ENCODE data around the gene RASGRF1.
A peak's percentile ranks its signal among the peaks of the same experiment; 100 is the strongest.

The RASGRF1 gene

DNA sequence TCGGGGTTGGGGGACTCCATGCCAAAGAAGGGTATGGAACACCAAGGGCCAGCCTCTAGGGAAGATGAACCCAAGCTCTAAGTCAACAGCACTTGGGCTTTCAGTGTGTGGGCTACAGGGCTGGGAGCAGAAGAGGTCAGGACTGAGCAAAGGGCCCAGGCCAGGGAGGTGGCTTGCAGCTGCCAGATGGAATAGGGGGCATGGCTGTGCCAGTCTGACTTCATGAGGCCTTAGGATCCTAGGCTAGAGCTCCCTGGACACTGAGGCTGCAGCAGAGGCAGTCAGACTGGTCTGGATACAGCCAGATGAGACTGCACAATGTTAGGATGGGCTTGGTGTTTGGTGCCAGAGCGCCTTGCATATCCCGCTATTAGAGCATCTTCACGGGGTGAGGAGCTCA is 3.8 kb downstream of the RASGRF1 start:
- POLR2A ChIA-PET = interaction anchor here (1.2 to 1.7 kb wide), 2 partner anchors 8 to 16 kb away, joined by 3 to 4 read pairs; no protein-coding TSS in a partner anchor
- TF ChIP-seq L3MBTL2 (conservative IDR thresholded peaks at IDR 0.05) = no peak
- TF ChIP-seq BHLHE40 (IDR thresholded peaks at IDR 0.05; ENCODE audit: borderline replicate concordance) = no peak
- TF ChIP-seq FOXM1 (IDR thresholded peaks at IDR 0.05; ENCODE audit: borderline replicate concordance) = no peak
- TF ChIP-seq FOXK2 (IDR thresholded peaks at IDR 0.05) = no peak
- TF ChIP-seq ARNT (IDR thresholded peaks at IDR 0.05) = no peak
- TF ChIP-seq, protein P1, sequence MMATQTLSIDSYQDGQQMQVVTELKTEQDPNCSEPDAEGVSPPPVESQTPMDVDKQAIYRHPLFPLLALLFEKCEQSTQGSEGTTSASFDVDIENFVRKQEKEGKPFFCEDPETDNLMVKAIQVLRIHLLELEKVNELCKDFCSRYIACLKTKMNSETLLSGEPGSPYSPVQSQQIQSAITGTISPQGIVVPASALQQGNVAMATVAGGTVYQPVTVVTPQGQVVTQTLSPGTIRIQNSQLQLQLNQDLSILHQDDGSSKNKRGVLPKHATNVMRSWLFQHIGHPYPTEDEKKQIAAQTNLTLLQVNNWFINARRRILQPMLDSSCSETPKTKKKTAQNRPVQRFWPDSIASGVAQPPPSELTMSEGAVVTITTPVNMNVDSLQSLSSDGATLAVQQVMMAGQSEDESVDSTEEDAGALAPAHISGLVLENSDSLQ (IDR thresholded peaks at IDR 0.05) = no peak
- no peak for TF ChIP-seq HDGF (IDR thresholded peaks at IDR 0.05; ENCODE audit: borderline replicate concordance)
- TF ChIP-seq ELF4 (IDR thresholded peaks at IDR 0.05) = no peak
- DNase-seq (ENCODE audit: extremely low spot score) = no peak
- CTCF ChIA-PET = interaction anchor here (0.6 to 0.7 kb wide), 2 partner anchors 60 to 316 kb away, joined by 3 read pairs; no protein-coding TSS in a partner anchor

DNA sequence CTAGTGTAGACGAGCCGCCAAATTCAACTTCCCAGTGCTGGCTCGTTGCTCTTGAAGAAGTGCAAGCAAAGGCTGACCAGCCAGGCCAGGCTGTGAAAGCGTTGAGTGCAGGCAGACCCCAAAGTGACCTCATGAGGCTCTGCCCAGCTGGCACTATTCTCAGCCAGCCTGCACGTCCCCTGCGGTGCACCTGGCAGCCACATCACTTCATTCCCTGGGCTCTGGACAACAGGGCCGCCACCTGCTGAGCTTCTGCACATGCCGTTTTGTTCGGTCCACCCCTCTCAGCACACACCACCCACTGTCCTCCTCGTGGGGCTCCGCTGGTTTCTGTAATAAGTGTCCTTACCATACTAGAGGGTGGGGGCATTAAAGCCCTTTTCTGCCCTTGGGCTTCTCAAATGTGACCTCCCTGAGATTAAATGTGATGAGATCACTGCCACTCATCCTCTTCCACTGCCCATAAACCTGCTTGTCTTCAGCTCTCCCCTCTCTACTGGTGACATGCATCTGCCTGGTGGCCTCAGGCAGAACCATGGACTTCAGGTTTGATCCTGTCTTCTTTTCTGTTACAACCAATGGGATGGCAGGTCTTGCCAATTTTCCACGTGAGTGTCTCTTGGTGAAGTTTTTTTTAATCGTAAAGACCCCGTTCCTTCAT is 6.1 kb downstream of the RASGRF1 start:
- TF ChIP-seq ELF4 (IDR thresholded peaks at IDR 0.05) = no peak
- no peak for TF ChIP-seq CTBP1 (IDR thresholded peaks at IDR 0.05; ENCODE audit: borderline replicate concordance)
- no peak for TF ChIP-seq BHLHE40 (IDR thresholded peaks at IDR 0.05; ENCODE audit: borderline replicate concordance)
- no peak for TF ChIP-seq FOXA1 (IDR thresholded peaks at IDR 0.05)
- TF ChIP-seq L3MBTL2 (conservative IDR thresholded peaks at IDR 0.05) = no peak
- TF ChIP-seq, protein P1 (IDR thresholded peaks at IDR 0.05) = peak; percentile 51
- DNase-seq (ENCODE audit: extremely low spot score) = no peak
- ChIA-PET POLR2A (no interaction called here), CTCF (interaction anchor here (1.3 kb wide), 1 partner anchor 100 kb away, joined by 3 read pairs; no protein-coding TSS in a partner anchor)

DNA sequence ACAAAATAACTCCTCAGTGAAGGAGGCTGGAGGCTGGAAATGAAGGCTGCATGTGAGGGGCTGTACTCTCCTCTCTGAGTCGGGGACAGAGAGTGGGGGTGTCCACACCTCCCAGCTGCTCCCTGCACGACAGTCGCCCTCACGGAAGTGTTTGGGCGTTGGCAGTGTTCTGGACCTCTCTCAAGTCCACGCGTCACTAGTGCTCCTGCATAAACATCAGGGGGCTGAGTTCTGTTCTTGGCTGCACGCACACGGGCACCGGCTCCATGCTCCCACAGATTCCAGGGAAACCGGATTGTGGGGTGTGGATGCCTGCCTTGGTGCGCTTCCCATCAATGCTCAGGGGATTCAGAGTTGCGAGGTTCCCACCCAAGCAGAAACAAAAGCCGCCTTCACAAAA is 7.4 kb downstream of the RASGRF1 start:
- TF ChIP-seq ELF4 (IDR thresholded peaks at IDR 0.05) = no peak
- no peak for TF ChIP-seq FOXM1 (IDR thresholded peaks at IDR 0.05; ENCODE audit: borderline replicate concordance)
- no peak for TF ChIP-seq ARNT (IDR thresholded peaks at IDR 0.05)
- TF ChIP-seq ZNF384 (IDR thresholded peaks at IDR 0.05) = no peak
- ChIA-PET CTCF (interaction anchor here (1.3 kb wide), 1 partner anchor 101 kb away, joined by 3 read pairs; no protein-coding TSS in a partner anchor), POLR2A (no interaction called here)
- no peak for DNase-seq (ENCODE audit: extremely low spot score)

DNA sequence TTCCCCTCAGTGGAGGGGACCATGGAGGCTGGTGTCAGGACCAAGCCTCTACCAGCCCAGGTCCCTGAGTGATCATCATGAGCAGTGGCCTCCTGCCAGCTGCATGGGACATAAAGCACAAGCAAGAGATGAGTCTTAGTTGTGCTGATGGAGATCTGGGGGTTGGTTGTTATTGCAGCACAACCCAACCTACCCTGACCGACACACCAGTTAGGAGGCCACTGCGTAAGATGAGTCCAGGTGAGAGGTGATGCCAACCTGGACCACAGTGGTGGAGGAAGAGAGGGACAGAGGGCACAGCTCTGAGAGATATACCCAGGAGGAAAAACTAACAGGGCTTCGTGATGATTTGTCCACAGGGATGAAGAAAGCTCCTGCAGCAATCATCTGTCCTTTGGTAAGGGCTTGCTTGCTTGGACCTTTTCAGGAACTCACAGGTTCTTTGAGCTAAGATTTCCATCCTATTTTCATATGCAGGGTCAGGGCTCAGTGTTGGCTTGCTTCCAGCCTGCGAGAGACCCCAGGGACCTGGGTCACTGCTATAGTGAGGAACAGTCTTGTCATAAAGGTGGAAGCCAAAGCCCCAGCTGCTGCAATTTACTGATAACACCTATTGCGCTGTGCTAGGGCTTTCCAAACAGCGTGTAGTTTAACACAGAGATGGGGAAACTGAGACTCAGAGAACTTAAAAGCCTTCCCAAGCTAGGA is 8.1 kb downstream of the RASGRF1 start:
- no peak for TF ChIP-seq FOXK2 (IDR thresholded peaks at IDR 0.05)
- POLR2A ChIA-PET = no interaction called here
- CTCF ChIA-PET = no interaction called here
- no peak for DNase-seq (ENCODE audit: extremely low spot score)

DNA sequence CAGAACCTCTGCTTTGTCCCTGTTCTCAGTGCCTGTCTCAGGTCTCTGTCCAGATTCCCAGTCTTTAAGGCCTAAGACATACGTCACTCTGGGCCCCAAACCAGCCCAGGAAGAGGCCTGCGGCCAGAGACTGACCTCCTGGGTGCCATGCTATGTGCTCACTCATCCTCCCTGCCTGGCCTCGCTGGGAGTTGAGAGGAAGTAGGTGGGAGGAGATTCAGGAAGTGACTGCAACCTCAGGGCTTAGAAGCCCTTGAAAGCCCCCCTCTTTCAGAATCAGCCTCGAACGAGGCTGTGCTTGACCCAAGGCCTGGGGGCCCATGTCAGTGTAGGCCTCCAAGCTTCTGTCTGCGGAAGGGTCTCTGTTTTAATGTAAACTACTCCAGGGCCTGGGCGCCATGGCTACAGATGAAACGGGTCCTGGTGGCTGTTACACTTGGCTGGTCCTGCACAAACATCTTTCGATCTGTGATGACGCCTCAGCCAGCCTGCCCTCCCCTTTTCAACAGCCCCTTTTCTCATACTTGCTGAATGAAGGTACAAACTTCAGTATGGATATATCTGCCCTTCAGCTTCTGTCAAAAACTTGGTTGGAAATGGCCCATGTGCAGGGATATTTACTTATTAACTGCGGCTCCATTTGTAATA is 11.7 kb downstream of the RASGRF1 start:
- CTCF ChIA-PET = no interaction called here
- POLR2A ChIA-PET = no interaction called here
- no peak for DNase-seq (ENCODE audit: extremely low spot score)
- TF ChIP-seq BHLHE40 (IDR thresholded peaks at IDR 0.05; ENCODE audit: borderline replicate concordance) = no peak
- TF ChIP-seq SP1 (IDR thresholded peaks at IDR 0.05) = no peak
- TF ChIP-seq ARNT (IDR thresholded peaks at IDR 0.05) = no peak
- TF ChIP-seq FOXK2 (IDR thresholded peaks at IDR 0.05) = no peak
- no peak for TF ChIP-seq ZNF384 (IDR thresholded peaks at IDR 0.05)
- no peak for TF ChIP-seq CTBP1 (IDR thresholded peaks at IDR 0.05; ENCODE audit: borderline replicate concordance)
- TF ChIP-seq L3MBTL2 (conservative IDR thresholded peaks at IDR 0.05) = no peak
- no peak for TF ChIP-seq FOXM1 (IDR thresholded peaks at IDR 0.05; ENCODE audit: borderline replicate concordance)
- no peak for TF ChIP-seq SUZ12 (IDR thresholded peaks at IDR 0.05)
- no peak for TF ChIP-seq HDGF (IDR thresholded peaks at IDR 0.05; ENCODE audit: borderline replicate concordance)
- TF ChIP-seq, protein P1 (IDR thresholded peaks at IDR 0.05) = no peak

DNA sequence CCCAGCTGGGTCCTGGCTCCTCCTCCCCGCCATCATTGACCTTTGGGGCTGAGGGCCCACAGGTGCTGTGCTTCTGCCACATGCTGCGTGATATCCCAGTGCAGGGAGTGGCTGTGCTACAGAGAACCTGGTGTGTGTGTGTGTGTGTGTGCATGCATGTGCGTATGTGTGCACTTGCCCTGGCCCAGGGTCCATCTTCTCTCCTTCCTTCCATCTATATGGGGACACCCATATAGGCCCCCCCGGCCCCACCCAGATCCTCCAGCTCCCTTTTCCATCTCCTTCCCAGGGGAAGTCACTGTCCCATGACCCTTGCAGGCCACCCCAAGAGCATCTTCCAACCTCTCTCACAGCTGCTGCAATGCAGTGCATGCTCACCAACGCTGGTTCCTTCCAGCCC is 12.6 kb downstream of the RASGRF1 start:
- POLR2A ChIA-PET = no interaction called here
- CTCF ChIA-PET = no interaction called here
- TF ChIP-seq SUZ12 (IDR thresholded peaks at IDR 0.05) = no peak
- no peak for TF ChIP-seq FOXM1 (IDR thresholded peaks at IDR 0.05; ENCODE audit: borderline replicate concordance)
- no peak for TF ChIP-seq NFRKB (IDR thresholded peaks at IDR 0.05)
- TF ChIP-seq FOXK2 (IDR thresholded peaks at IDR 0.05) = no peak
- TF ChIP-seq SP1 (IDR thresholded peaks at IDR 0.05) = no peak
- TF ChIP-seq, protein P1 (IDR thresholded peaks at IDR 0.05) = no peak
- no peak for TF ChIP-seq ARNT (IDR thresholded peaks at IDR 0.05)
- TF ChIP-seq TARDBP (IDR thresholded peaks at IDR 0.05) = no peak
- no peak for TF ChIP-seq ELF4 (IDR thresholded peaks at IDR 0.05)
- TF ChIP-seq HDGF (IDR thresholded peaks at IDR 0.05; ENCODE audit: borderline replicate concordance) = no peak
- no peak for TF ChIP-seq CTBP1 (IDR thresholded peaks at IDR 0.05; ENCODE audit: borderline replicate concordance)
- no peak for DNase-seq (ENCODE audit: extremely low spot score)
